Measurements from ENCODE around the gene CHST11.

CHST11 gene

DNA sequence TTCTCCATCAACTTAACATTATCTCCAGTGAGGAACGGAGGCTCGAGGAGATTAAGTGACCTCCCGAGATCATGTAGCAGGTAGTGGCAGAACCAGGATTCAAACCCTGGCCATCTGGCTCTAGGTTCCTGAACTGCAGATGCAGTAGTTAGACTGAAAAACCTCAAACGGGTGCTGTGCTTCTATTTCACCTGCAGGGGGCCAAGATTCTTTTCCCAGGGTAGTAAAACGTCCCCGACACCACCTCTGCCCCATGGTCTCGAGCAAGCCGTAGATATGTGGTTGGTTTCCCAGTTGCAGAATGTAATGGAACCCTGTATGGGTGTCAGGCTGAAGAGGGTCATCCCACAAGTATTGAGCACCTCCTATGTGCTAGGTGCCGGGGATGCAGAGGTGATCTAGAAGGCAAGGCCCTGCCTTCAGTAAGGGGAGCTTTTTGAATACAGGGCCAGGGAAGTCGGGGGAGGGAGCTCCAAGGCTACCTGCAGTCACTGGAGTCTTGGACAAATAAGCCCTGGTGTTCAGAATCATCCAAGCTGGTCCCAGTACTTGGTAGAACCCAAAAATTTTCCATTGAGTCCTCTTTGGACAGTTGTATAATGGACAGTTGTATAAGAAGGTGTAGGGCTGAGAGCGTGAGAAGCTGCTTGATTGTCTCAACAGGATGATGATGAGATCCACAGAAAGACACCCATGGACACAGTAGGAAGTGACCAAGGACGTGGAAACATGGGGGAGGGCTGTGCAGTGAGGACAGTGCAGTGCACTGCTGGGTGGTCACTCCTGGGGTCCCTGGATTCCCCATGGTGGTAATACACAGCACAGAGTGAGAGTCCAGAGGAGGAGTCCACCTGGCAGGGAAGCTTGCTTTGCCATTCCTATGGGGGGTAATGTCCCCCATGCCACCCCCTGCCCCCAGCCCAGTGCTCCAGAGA, 197.2 kb downstream of the CHST11 start:
- Histone ChIP-seq H3K36me3 (ENCODE audit: insufficient read depth, low read length) (no peaks in the 10 kb centered on the region), H3K4me3 (no peak overlapping the region), H3K27ac (no peak overlapping the region), H3K9me3 (ENCODE audit: low read depth, low read length) (no peaks in the 10 kb centered on the region), H3K9ac (ENCODE audit: insufficient read length) (no peak overlapping the region)
- TF ChIP-seq FOXP2 (optimal IDR thresholded peaks at IDR 0.05; ENCODE audit: control extremely low read depth, extremely low read length, insufficient read depth) (no peak), EZH2 (IDR thresholded peaks at IDR 0.05) (no peak), POLR2AphosphoS5 (IDR thresholded peaks at IDR 0.05; ENCODE audit: borderline replicate concordance, low read depth, low read length) (no peak)
- no peak for DNase-seq (ENCODE audit: low read depth, low spot score)

DNA sequence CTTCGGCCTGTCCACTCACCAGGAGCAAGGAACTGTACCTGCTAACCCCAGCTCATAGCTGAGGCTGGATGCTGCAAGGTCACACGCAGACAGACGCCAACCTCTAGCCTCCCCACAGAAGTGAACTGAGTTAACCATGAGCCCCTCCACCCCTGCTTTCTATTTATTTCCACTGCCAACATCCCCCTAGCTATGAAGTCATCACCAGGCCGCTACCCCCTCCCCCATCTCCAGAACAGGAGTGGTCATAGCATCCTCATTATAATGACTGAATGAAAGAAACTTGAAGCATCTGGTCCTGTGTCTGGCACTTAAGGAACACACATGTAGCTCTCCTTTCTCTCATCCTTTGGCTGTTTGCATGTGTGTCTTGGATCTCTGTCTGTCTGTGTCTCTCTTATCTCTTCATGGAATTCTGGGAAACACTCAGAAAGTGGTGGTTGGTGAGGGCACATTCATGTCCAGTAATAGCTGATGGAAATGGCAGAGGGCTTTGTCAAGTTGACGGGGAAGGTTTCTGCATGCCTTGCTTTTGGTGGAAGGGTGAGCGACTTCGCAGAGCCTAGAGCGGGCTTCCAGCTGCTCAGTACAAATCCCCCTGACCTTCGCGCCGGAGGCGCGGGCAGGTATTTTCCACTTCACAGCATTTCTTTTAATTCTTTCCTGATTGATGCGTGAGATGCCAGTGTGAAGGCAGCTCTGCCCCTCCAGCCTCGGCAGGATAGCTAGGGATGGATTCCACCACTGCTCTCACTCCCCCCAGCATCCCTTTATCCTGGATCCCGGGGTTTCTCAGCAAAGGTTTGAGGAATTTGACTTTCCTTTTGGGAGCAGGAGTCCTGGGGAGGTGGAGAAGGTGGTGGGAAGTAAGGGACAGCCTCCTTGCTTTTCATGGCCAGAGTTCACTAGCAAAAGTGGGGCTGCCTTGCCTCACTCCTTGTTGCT, 198.2 kb downstream of the CHST11 start:
- no peak overlapping the region for H3K9ac ChIP-seq (ENCODE audit: insufficient read length)
- H3K4me3 ChIP-seq: no peak overlapping the region
- TF ChIP-seq FOXP2 (optimal IDR thresholded peaks at IDR 0.05; ENCODE audit: control extremely low read depth, extremely low read length, insufficient read depth) (no peak), EZH2 (IDR thresholded peaks at IDR 0.05) (no peak)
- no peak overlapping the region for H3K27ac ChIP-seq
- H3K36me3 ChIP-seq (ENCODE audit: insufficient read depth, low read length): no peaks in the 10 kb centered on the region
- H3K9me3 ChIP-seq (ENCODE audit: low read depth, low read length): no peaks in the 10 kb centered on the region
- DNase-seq (ENCODE audit: low read depth, low spot score): no peak

DNA sequence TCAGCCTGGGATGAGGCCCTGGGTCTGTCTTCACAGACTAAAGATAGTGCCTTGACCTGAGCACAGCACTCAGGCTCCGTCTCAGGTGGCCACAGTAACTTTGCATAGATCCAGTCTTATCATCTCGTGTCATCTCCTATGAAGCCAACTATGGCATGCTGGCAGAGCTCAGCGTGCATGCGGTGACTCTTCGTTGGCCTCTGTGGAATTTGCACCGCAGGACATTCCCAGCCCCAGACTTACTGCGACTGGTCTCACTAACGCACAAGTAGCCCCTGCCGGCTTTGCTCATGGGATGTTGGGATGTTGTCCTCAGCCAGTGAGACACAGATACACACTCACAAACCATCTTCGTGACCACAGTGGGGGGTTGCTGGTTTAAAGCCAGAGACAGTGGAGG, 199.6 kb downstream of the CHST11 start:
- no peaks in the 10 kb centered on the region for H3K9me3 ChIP-seq (ENCODE audit: low read depth, low read length)
- no peak overlapping the region for H3K27ac ChIP-seq
- TF ChIP-seq POLR2AphosphoS5 (IDR thresholded peaks at IDR 0.05; ENCODE audit: borderline replicate concordance, low read depth, low read length) (no peak), FOXP2 (optimal IDR thresholded peaks at IDR 0.05; ENCODE audit: control extremely low read depth, extremely low read length, insufficient read depth) (no peak), EZH2 (IDR thresholded peaks at IDR 0.05) (no peak)
- H3K9ac ChIP-seq (ENCODE audit: insufficient read length): no peak overlapping the region
- no peak for DNase-seq (ENCODE audit: low read depth, low spot score)
- no peak overlapping the region for H3K4me3 ChIP-seq
- no peaks in the 10 kb centered on the region for H3K36me3 ChIP-seq (ENCODE audit: insufficient read depth, low read length)

DNA sequence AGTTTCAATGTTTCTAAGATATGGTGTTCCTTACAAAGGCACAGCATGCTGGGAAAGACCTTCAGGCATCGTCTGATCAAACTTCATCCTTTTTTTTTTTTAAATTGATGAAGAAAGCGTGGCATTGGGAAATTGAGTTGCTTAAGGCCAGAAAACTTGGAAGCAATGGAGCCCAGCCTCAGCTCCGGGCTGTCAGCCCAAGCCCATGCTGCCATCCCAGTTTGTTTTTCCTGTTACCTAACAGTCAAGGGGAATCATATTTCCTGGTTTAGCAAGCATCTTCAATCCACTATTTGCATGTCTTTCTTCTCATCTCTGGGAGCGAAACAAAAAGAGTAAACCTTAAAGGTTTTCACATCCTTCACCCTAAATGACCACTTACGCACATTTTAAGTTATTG, 200.2 kb downstream of the CHST11 start:
- H3K4me3 ChIP-seq: no peak overlapping the region
- H3K27ac ChIP-seq: no peak overlapping the region
- DNase-seq (ENCODE audit: low read depth, low spot score): no peak
- H3K9me3 ChIP-seq (ENCODE audit: low read depth, low read length): no peaks in the 10 kb centered on the region
- TF ChIP-seq FOXP2 (optimal IDR thresholded peaks at IDR 0.05; ENCODE audit: control extremely low read depth, extremely low read length, insufficient read depth): no peak
- no peak for TF ChIP-seq EZH2 (IDR thresholded peaks at IDR 0.05)
- no peak for TF ChIP-seq POLR2AphosphoS5 (IDR thresholded peaks at IDR 0.05; ENCODE audit: borderline replicate concordance, low read depth, low read length)
- no peaks in the 10 kb centered on the region for H3K36me3 ChIP-seq (ENCODE audit: insufficient read depth, low read length)
- no peak overlapping the region for H3K9ac ChIP-seq (ENCODE audit: insufficient read length)

DNA sequence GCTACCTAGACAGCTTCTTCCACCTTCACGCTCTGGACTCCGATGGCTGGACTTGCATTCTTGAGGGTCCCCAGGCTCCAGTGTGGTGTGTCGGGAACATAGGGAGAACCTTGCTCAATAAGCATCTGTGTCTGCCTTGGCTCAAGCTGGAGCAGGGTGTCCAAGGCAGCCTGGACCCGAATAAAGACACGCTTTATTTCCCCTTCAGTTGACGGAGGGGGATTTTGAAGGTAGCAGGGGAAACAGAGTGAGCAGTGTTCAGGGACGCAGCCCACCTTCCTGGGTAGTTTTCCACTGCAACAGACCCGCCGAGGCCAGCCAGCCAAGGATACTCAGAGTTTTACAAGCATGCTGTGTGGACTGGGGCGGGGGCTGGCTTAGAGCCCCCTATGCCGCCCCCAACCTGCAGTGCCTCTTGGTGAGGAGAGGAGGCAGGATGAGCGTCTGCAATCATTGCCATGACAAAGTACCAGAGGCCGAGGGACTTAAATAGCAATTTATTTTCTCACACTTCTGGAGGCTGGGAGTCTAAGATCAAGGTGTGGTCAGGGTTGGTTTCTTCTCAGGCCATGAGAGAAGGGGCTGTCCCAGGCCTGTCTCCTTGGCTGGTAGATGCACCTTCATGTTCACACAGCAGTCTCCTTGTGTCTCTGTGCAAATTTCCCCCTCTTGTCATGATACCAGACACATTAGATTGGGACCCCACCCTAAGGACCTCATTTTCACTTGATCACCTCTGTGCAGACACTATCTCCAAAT, 201.2 kb downstream of the CHST11 start:
- Histone ChIP-seq H3K9ac (ENCODE audit: insufficient read length) (no peak overlapping the region), H3K9me3 (ENCODE audit: low read depth, low read length) (no peaks in the 10 kb centered on the region), H3K4me3 (no peak overlapping the region), H3K36me3 (ENCODE audit: insufficient read depth, low read length) (no peaks in the 10 kb centered on the region), H3K27ac (no peak overlapping the region)
- DNase-seq (ENCODE audit: low read depth, low spot score): no peak
- no peak for TF ChIP-seq EZH2 (IDR thresholded peaks at IDR 0.05)
- TF ChIP-seq FOXP2 (optimal IDR thresholded peaks at IDR 0.05; ENCODE audit: control extremely low read depth, extremely low read length, insufficient read depth): no peak
- TF ChIP-seq POLR2AphosphoS5 (IDR thresholded peaks at IDR 0.05; ENCODE audit: borderline replicate concordance, low read depth, low read length): no peak

DNA sequence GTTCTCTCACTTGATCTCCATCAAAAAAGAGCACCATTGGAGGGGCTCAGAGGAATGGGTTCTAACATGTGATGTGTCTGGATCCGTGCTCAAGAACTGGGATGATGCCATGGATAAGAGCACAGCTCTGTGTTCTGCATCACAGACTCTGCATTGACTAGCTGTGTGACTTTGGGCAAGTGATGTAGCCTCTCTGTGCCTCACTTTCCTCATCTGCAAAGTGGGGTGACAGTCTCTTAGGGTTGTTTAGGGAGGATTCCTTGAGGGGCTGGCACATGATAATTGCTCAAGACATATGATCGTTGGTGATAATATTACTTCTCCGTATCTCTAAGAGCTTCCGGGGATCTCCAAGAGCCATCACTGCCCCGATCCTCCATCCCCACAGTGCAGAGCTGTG, 202.3 kb downstream of the CHST11 start:
- DNase-seq (ENCODE audit: low read depth, low spot score): no peak
- Histone ChIP-seq H3K4me3 (no peak overlapping the region), H3K9me3 (ENCODE audit: low read depth, low read length) (no peaks in the 10 kb centered on the region), H3K36me3 (ENCODE audit: insufficient read depth, low read length) (no peaks in the 10 kb centered on the region), H3K27ac (no peak overlapping the region), H3K9ac (ENCODE audit: insufficient read length) (no peak overlapping the region)
- TF ChIP-seq POLR2AphosphoS5 (IDR thresholded peaks at IDR 0.05; ENCODE audit: borderline replicate concordance, low read depth, low read length): no peak

DNA sequence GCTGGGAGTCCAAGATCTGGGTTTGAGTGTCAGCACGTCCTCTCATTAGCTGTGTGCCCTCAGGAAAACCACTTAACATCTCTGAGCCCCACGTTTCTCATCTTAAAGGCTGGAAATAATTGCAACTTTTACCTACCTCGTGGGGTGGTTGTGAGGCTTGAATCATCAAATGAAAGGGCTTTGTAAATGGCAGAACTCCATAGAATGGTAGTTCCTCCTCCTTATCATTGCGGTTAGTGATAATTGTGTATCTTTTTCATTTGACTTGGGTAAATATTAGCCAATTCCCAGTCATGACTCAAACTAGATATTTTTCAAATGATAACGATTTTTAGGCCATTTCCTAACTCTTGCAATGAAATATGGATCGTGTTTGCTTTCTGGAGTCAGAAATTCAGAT, 205.5 kb downstream of the CHST11 start:
- H3K27ac ChIP-seq: no peak overlapping the region
- DNase-seq (ENCODE audit: low read depth, low spot score): no peak
- H3K9ac ChIP-seq (ENCODE audit: insufficient read length): no peak overlapping the region
- H3K36me3 ChIP-seq (ENCODE audit: insufficient read depth, low read length): no peaks in the 10 kb centered on the region
- H3K9me3 ChIP-seq (ENCODE audit: low read depth, low read length): no peaks in the 10 kb centered on the region
- TF ChIP-seq FOXP2 (optimal IDR thresholded peaks at IDR 0.05; ENCODE audit: control extremely low read depth, extremely low read length, insufficient read depth) (no peak), EZH2 (IDR thresholded peaks at IDR 0.05) (no peak), POLR2AphosphoS5 (IDR thresholded peaks at IDR 0.05; ENCODE audit: borderline replicate concordance, low read depth, low read length) (no peak)
- no peak overlapping the region for H3K4me3 ChIP-seq

DNA sequence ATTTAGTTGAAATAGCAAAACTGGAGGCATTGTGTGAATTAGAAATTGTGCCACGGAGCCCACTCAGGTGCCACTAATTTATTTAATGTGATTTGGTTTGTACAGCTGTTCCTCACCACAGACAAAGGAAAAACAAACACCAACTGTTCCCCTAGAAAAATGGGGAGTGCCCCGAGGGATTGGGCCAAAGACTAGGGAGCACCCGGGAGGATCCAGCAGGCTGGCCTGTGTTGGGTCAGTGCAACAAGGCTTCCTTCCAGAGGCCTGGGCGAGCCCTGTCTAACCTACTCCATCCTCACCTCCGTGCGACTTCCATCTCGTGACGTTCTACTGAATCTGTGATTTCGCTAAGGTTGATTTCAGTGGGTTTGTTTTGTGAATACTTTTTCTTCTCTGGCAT, 206.2 kb downstream of the CHST11 start:
- no peaks in the 10 kb centered on the region for H3K9me3 ChIP-seq (ENCODE audit: low read depth, low read length)
- H3K4me3 ChIP-seq: no peak overlapping the region
- no peak for DNase-seq (ENCODE audit: low read depth, low spot score)
- H3K27ac ChIP-seq: no peak overlapping the region
- H3K9ac ChIP-seq (ENCODE audit: insufficient read length): no peak overlapping the region
- TF ChIP-seq FOXP2 (optimal IDR thresholded peaks at IDR 0.05; ENCODE audit: control extremely low read depth, extremely low read length, insufficient read depth) (no peak), EZH2 (IDR thresholded peaks at IDR 0.05) (no peak), POLR2AphosphoS5 (IDR thresholded peaks at IDR 0.05; ENCODE audit: borderline replicate concordance, low read depth, low read length) (no peak)
- H3K36me3 ChIP-seq (ENCODE audit: insufficient read depth, low read length): no peaks in the 10 kb centered on the region
